Measurements from ENCODE around the gene OR2H2.

OR2H2 gene

DNA sequence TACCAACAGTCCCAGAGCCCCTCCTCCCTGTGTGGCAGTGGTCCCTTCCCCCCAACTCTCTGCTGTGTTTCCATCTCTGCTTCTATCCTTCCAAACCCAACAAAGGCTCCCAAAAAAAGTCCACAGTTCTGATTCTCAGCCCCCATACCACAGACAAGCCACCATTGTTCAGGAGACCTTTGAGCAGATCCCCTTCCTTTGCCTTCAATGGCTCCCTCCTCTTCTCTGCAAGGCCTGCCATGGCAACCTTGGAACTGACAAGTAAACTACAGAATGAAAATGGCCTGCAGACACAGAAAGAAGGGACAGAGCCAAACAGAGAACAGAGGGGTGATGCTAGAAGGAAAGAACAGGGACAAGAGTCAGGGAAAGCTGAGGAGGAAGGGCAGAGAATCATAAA is 23.2 kb downstream of the OR2H2 start:
- Histone ChIP-seq H3K9me3 (ENCODE audit: control insufficient read depth, low read length) (no peaks in the 10 kb centered on the region), H3K4me3 (ENCODE audit: insufficient read depth, low read depth, low read length, poor library complexity, severe bottlenecking) (no peak overlapping the region), H3K36me3 (ENCODE audit: control insufficient read depth, insufficient read depth, low read length) (peaks cover 74% of the 10 kb centered on the region), H3K27me3 (replicated peaks; ENCODE audit: control insufficient read depth, insufficient read depth, low read length, poor library complexity, severe bottlenecking) (no peaks in the 10 kb centered on the region), H3K27ac (ENCODE audit: insufficient read depth, low read length, poor library complexity, severe bottlenecking) (no peak overlapping the region), H3K4me1 (ENCODE audit: control insufficient read depth, insufficient read depth, low read length, poor library complexity, severe bottlenecking) (no peaks in the 10 kb centered on the region)
- DNase-seq: no peak

DNA sequence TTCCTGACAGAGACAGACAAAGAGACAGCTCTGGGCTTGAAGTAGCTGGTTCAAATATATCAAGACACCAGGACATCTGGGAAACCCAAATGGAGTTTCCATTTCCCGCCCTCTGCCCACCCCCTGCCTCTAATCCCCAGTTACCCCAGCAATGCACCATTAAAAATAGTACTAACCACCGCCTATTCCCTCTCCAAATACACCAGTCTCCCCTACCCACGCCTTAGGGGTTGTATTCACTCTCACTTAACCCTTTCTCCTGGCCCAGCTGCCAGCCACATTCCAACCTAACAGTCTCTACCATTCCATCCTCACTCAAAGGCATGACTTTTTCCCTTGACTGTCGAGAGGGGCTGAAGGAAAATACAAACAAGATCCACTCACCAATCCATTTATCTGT is 25.6 kb downstream of the OR2H2 start:
- Histone ChIP-seq H3K9me3 (ENCODE audit: control insufficient read depth, low read length) (no peaks in the 10 kb centered on the region), H3K4me1 (ENCODE audit: control insufficient read depth, insufficient read depth, low read length, poor library complexity, severe bottlenecking) (no peaks in the 10 kb centered on the region), H3K4me3 (ENCODE audit: insufficient read depth, low read depth, low read length, poor library complexity, severe bottlenecking) (no peak overlapping the region), H3K36me3 (ENCODE audit: control insufficient read depth, insufficient read depth, low read length) (peaks cover 70% of the 10 kb centered on the region), H3K27ac (ENCODE audit: insufficient read depth, low read length, poor library complexity, severe bottlenecking) (no peak overlapping the region), H3K27me3 (replicated peaks; ENCODE audit: control insufficient read depth, insufficient read depth, low read length, poor library complexity, severe bottlenecking) (no peaks in the 10 kb centered on the region)
- DNase-seq: no peak

GRCh38 chr6:29611426-29611825 is 26.5 kb downstream of the OR2H2 start:
- H3K27ac ChIP-seq (ENCODE audit: insufficient read depth, low read length, poor library complexity, severe bottlenecking): no peak overlapping the region
- H3K9me3 ChIP-seq (ENCODE audit: control insufficient read depth, low read length): no peaks in the 10 kb centered on the region
- H3K36me3 ChIP-seq (ENCODE audit: control insufficient read depth, insufficient read depth, low read length): peaks cover 61% of the 10 kb centered on the region
- H3K27me3 ChIP-seq (replicated peaks; ENCODE audit: control insufficient read depth, insufficient read depth, low read length, poor library complexity, severe bottlenecking): no peaks in the 10 kb centered on the region
- no peak overlapping the region for H3K4me3 ChIP-seq (ENCODE audit: insufficient read depth, low read depth, low read length, poor library complexity, severe bottlenecking)
- H3K4me1 ChIP-seq (ENCODE audit: control insufficient read depth, insufficient read depth, low read length, poor library complexity, severe bottlenecking): no peaks in the 10 kb centered on the region
- no peak for DNase-seq

DNA sequence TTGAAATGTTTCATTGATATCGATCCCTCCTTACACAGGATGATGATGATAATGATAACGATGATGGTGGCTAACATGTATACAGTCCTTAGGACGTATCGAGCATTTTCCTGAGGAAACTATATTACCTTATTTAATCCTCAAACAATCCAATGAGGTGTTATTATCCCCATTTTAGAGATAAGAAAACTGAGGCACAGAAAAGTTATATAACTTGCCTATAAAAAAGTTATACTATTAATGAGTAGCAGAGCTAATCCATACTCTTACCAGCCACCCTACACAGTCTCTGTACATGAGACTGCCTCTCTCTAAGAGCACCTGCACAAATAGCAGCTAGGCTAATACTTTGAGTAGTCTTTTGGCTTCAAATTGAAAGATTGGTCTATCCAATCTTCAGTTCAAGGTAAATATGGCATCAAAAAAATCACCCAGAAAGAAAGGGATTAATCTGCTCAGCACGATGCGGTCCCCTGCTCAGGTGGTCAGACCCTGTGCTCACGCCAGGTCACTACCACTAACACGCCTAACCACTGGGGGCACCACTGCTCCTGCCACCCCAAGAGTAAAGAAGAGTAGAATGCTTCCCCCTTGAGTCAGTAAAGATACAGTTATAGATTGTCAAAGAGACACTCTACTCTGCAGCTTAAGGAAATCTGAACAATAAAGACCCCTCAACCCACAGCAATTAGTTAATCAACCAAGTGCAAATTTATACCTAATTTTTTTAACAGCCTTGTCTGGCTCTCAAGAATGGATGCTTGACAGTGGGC is 33.0 kb downstream of the OR2H2 start:
- Histone ChIP-seq H3K27ac (ENCODE audit: insufficient read depth, low read length, poor library complexity, severe bottlenecking) (no peak overlapping the region), H3K4me3 (ENCODE audit: insufficient read depth, low read depth, low read length, poor library complexity, severe bottlenecking) (no peak overlapping the region), H3K9me3 (ENCODE audit: control insufficient read depth, low read length) (no peaks in the 10 kb centered on the region), H3K4me1 (ENCODE audit: control insufficient read depth, insufficient read depth, low read length, poor library complexity, severe bottlenecking) (no peaks in the 10 kb centered on the region), H3K27me3 (replicated peaks; ENCODE audit: control insufficient read depth, insufficient read depth, low read length, poor library complexity, severe bottlenecking) (no peaks in the 10 kb centered on the region), H3K36me3 (ENCODE audit: control insufficient read depth, insufficient read depth, low read length) (peaks cover 36% of the 10 kb centered on the region)
- no peak for DNase-seq

DNA sequence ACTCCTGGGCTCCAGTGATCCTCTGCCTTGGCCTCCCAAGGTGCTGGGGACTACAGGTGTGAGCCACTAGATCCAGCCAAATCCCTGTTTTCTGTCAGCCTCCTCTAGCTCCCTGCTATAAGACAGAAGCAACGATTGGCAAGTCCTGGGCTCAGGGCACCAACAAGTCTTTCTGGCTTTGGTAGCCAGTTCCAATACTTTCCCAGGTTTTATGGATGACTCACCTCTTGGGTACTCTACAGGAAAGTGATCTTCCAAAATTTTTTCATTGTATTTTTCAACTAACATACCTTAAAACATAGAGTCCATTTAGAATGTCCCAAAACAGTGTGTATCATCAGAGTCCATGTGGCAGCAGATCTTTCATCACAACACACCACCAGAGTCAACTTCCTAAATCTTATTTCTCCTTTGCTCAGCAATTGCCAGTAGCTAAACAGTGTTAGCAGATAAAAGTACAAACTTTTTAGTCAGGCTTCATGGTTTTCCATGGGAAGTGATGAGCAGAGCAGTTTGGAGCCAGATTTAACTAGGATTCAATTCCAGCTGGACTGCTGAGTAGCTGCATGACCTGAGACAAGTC is 34.7 kb downstream of the OR2H2 start:
- Histone ChIP-seq H3K9me3 (ENCODE audit: control insufficient read depth, low read length) (no peaks in the 10 kb centered on the region), H3K4me1 (ENCODE audit: control insufficient read depth, insufficient read depth, low read length, poor library complexity, severe bottlenecking) (no peaks in the 10 kb centered on the region), H3K27ac (ENCODE audit: insufficient read depth, low read length, poor library complexity, severe bottlenecking) (no peak overlapping the region), H3K4me3 (ENCODE audit: insufficient read depth, low read depth, low read length, poor library complexity, severe bottlenecking) (no peak overlapping the region), H3K27me3 (replicated peaks; ENCODE audit: control insufficient read depth, insufficient read depth, low read length, poor library complexity, severe bottlenecking) (no peaks in the 10 kb centered on the region), H3K36me3 (ENCODE audit: control insufficient read depth, insufficient read depth, low read length) (peaks cover 25% of the 10 kb centered on the region)
- no peak for DNase-seq

GRCh38 chr6:29620630-29621029 is 35.7 kb downstream of the OR2H2 start:
- no peak overlapping the region for H3K4me3 ChIP-seq (ENCODE audit: insufficient read depth, low read depth, low read length, poor library complexity, severe bottlenecking)
- H3K36me3 ChIP-seq (ENCODE audit: control insufficient read depth, insufficient read depth, low read length): peaks cover 25% of the 10 kb centered on the region
- H3K9me3 ChIP-seq (ENCODE audit: control insufficient read depth, low read length): no peaks in the 10 kb centered on the region
- no peaks in the 10 kb centered on the region for H3K4me1 ChIP-seq (ENCODE audit: control insufficient read depth, insufficient read depth, low read length, poor library complexity, severe bottlenecking)
- no peak for DNase-seq
- H3K27ac ChIP-seq (ENCODE audit: insufficient read depth, low read length, poor library complexity, severe bottlenecking): no peak overlapping the region
- no peaks in the 10 kb centered on the region for H3K27me3 ChIP-seq (replicated peaks; ENCODE audit: control insufficient read depth, insufficient read depth, low read length, poor library complexity, severe bottlenecking)

DNA sequence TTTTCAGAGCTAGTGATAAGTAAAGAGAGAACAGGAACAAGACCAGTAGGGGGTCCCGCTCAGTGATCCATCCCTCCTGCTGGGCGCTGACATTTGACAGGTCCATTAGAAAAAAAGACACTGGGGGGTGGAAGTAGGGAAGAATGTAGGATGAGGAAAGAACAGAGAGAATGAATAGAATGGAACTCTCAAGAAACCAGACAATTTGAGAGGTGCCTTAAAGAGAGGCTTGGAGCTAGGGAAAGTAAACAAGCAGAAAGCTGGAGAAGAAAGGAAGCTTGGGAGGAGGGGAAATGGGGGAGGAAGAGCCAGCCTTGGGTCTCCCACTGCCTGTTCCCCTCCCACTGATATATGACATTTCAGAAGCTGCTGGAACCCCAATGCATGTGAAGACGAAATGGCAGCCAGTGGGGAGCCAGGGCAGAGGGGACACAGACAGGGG is 39.6 kb downstream of the OR2H2 start:
- H3K4me1 ChIP-seq (ENCODE audit: control insufficient read depth, insufficient read depth, low read length, poor library complexity, severe bottlenecking): peaks cover 14% of the 10 kb centered on the region
- H3K27ac ChIP-seq (ENCODE audit: insufficient read depth, low read length, poor library complexity, severe bottlenecking): no peak overlapping the region
- no peaks in the 10 kb centered on the region for H3K9me3 ChIP-seq (ENCODE audit: control insufficient read depth, low read length)
- DNase-seq: no peak
- no peaks in the 10 kb centered on the region for H3K27me3 ChIP-seq (replicated peaks; ENCODE audit: control insufficient read depth, insufficient read depth, low read length, poor library complexity, severe bottlenecking)
- H3K4me3 ChIP-seq (ENCODE audit: insufficient read depth, low read depth, low read length, poor library complexity, severe bottlenecking): no peak overlapping the region
- peaks cover 15% of the 10 kb centered on the region for H3K36me3 ChIP-seq (ENCODE audit: control insufficient read depth, insufficient read depth, low read length)

DNA sequence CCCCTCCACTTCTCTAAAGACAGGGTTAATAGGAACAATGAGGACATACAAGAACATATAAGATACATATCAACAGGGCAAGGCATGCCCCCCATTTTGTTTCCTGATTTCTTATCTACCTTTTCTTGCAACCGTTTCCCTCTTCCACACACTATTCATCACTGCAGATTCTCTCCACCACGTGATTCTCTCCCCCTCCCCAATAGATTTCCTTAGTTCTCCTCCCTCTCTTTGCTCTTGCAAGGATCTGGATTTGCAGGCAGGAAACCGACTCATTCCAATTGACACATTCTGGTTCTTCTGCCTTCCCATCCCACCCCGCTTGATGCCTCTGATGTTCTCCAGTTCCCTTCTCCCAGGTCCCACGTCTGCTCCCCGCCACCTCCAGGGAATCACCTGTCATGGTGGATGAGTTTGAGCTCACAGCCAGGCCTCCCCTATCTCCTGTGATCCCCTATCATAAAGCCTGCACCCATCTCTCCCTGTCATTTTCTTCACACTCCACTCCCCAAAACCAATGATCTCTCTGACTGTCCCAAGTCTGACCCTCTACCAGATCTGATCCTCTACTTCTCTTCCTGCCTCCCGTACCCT is 40.5 kb downstream of the OR2H2 start:
- no peak overlapping the region for H3K27ac ChIP-seq (ENCODE audit: insufficient read depth, low read length, poor library complexity, severe bottlenecking)
- no peak overlapping the region for H3K4me3 ChIP-seq (ENCODE audit: insufficient read depth, low read depth, low read length, poor library complexity, severe bottlenecking)
- DNase-seq: no peak

GRCh38 chr6:29626948-29627754 is 42.2 kb downstream of the OR2H2 start:
- no peak for DNase-seq
- Histone ChIP-seq H3K4me3 (ENCODE audit: insufficient read depth, low read depth, low read length, poor library complexity, severe bottlenecking) (peak overlapping the region; percentile 70), H3K4me1 (ENCODE audit: control insufficient read depth, insufficient read depth, low read length, poor library complexity, severe bottlenecking) (peaks cover 26% of the 10 kb centered on the region), H3K27ac (ENCODE audit: insufficient read depth, low read length, poor library complexity, severe bottlenecking) (peak overlapping the region; percentile 66), H3K9me3 (ENCODE audit: control insufficient read depth, low read length) (no peaks in the 10 kb centered on the region), H3K36me3 (ENCODE audit: control insufficient read depth, insufficient read depth, low read length) (peaks cover 4% of the 10 kb centered on the region), H3K27me3 (replicated peaks; ENCODE audit: control insufficient read depth, insufficient read depth, low read length, poor library complexity, severe bottlenecking) (no peaks in the 10 kb centered on the region)

More for the DNA sequence above, 40.5 kb downstream of the OR2H2 start:
- Histone ChIP-seq H3K36me3 (ENCODE audit: control insufficient read depth, insufficient read depth, low read length) (peaks cover 10% of the 10 kb centered on the region), H3K9me3 (ENCODE audit: control insufficient read depth, low read length) (no peaks in the 10 kb centered on the region), H3K4me1 (ENCODE audit: control insufficient read depth, insufficient read depth, low read length, poor library complexity, severe bottlenecking) (peaks cover 14% of the 10 kb centered on the region), H3K27me3 (replicated peaks; ENCODE audit: control insufficient read depth, insufficient read depth, low read length, poor library complexity, severe bottlenecking) (no peaks in the 10 kb centered on the region)

Data from effector memory CD4-positive, alpha-beta T cell (primary cell).